ENCODE data around the gene AUTS2. TPM values are rescaled to one million over a fixed set of nuclear protein-coding genes. Genes with fewer than 3 reads are reported as not detected.

AUTS2 gene
- total and polyA plus RNA-seq, 2 of the 8 experiments (the other 6 are each of a cell fraction or from before 2014, with no cell fraction given): 25.9 to 101 TPM

- Histone ChIP-seq H3K36me3 (ENCODE audit: control insufficient read depth in 2 of 4, insufficient read depth in 4 of 4, low read length in 3 of 4) (no peaks in the 10 kb centered on the region), H4K8ac (ENCODE audit: extremely low read depth, insufficient read depth, low read length) (no peak overlapping the region), H3K9ac (replicated peaks in 1 of 4; ENCODE audit: extremely low read depth in 1 of 4, low read depth in 3 of 4, low read length in 3 of 4) (no peak overlapping the region), H3K14ac (ENCODE audit: insufficient read length) (no peak overlapping the region), H3K23me2 (ENCODE audit: low read depth, low read length) (no peaks in the 10 kb centered on the region), H3K4ac (replicated peaks; ENCODE audit: insufficient read length, low read depth, low read length) (no peak overlapping the region), H2BK120ac (replicated peaks; ENCODE audit: low read depth, low read length) (no peak overlapping the region), H3K27ac (ENCODE audit: low read depth, low read length) (no peak overlapping the region), H3K9me3 (ENCODE audit: insufficient read depth in 2 of 2, low read depth in 1 of 2, low read length in 1 of 2) (no peaks in the 10 kb centered on the region), H3K4me2 (ENCODE audit: insufficient read depth in 1 of 2, low read depth in 2 of 2, low read length in 2 of 2) (no peak overlapping the region), H2BK15ac (ENCODE audit: low read length) (no peak overlapping the region), H3K56ac (replicated peaks; ENCODE audit: insufficient read length, low read depth, low read length) (no peak overlapping the region), H2BK5ac (ENCODE audit: low read depth, low read length) (no peak overlapping the region), H4K91ac (replicated peaks; ENCODE audit: insufficient read length, low read length) (no peak overlapping the region), H4K5ac (ENCODE audit: insufficient read length, low read depth, low read length) (no peak overlapping the region), H3K18ac (ENCODE audit: extremely low read depth, low read length) (no peak overlapping the region), H2AK5ac (ENCODE audit: low read depth, low read length) (no peak overlapping the region), H3K23ac (ENCODE audit: insufficient read length) (no peak overlapping the region), H4K20me1 (replicated peaks in 1 of 2; ENCODE audit: control insufficient read depth in 1 of 2, insufficient read depth in 2 of 2, low read length in 2 of 2) (no peaks in the 10 kb centered on the region), H3K27me3 (replicated peaks in 1 of 4; ENCODE audit: control insufficient read depth in 3 of 4, extremely low read depth in 1 of 4, insufficient read depth in 3 of 4, low read length in 3 of 4) (no peaks in the 10 kb centered on the region), H2AFZ (ENCODE audit: low read length) (no peak overlapping the region), H2BK12ac (ENCODE audit: low read depth, low read length) (no peak overlapping the region), H3K4me3 (ENCODE audit: extremely low read depth in 1 of 4, insufficient read depth in 2 of 4, low read depth in 3 of 4, low read length in 4 of 4) (no peak overlapping the region), H3K4me1 (replicated peaks in 1 of 4; ENCODE audit: control insufficient read depth in 3 of 4, insufficient read depth in 4 of 4, low read length in 3 of 4) (peaks cover 0 to 5% (median 1%) of the 10 kb centered on the region in 4 experiments; a peak in 2 of 7 replicates), H2BK20ac (ENCODE audit: low read length) (no peak overlapping the region), H3K79me1 (ENCODE audit: low read depth, low read length) (no peaks in the 10 kb centered on the region), H3K79me2 (ENCODE audit: control insufficient read depth in 1 of 2, insufficient read depth in 2 of 2, low read length in 2 of 2) (no peaks in the 10 kb centered on the region)
- FAIRE-seq (no peak), DNase-seq (ENCODE audit: low read depth in 1 of 2, low spot score in 2 of 2) (no peak)
- ChIA-PET CTCF (ENCODE audit: partially characterized antibody) (interaction anchor here (0.6 kb wide), 1 partner anchor 134 kb away, joined by 3 read pairs; no protein-coding TSS in a partner anchor), POLR2A (ENCODE audit: partially characterized antibody) (no interaction called here)
- WGBS, 2 experiments (ENCODE audit: extremely low coverage in 1 of 2, insufficient coverage in 1 of 2, insufficient read length in 1 of 2, insufficient replicate concordance in 2 of 2, low coverage in 1 of 2, low lambda C conversion rate in 2 of 2, missing lambda C conversion rate in 1 of 2): 93% methylated on average over 2 of the region's 2 CpGs; no CpG with 5 or more reads in 1 of the 2 experiments
- TF ChIP-seq TAF1 (IDR thresholded peaks at IDR 0.05; ENCODE audit: low read depth, low read length): no peak
- TF ChIP-seq RFX5 (IDR thresholded peaks at IDR 0.05; ENCODE audit: borderline replicate concordance, low read depth, low read length): no peak
- TF ChIP-seq YY1 (IDR thresholded peaks at IDR 0.05; ENCODE audit: low read depth, low read length): no peak
- TF ChIP-seq HDAC6 (IDR thresholded peaks at IDR 0.05; ENCODE audit: low read depth, low read length): no peak
- TF ChIP-seq ATF3 (IDR thresholded peaks at IDR 0.05; ENCODE audit: insufficient read depth, low read depth, low read length): no peak
- TF ChIP-seq RAD21 (IDR thresholded peaks at IDR 0.05 in 1 of 2, conservative IDR thresholded peaks at IDR 0.05 in 1 of 2; ENCODE audit: low read depth in 2 of 2, low read length in 2 of 2): no peak
- no peak for TF ChIP-seq PHF8 (conservative IDR thresholded peaks at IDR 0.05; ENCODE audit: low read depth, low read length)
- no peak for TF ChIP-seq TCF12 (IDR thresholded peaks at IDR 0.05; ENCODE audit: low read depth, low read length)
- TF ChIP-seq ZNF274 (IDR thresholded peaks at IDR 0.05; ENCODE audit: borderline replicate concordance, extremely low read depth, low read length): no peak
- TF ChIP-seq BACH1 (IDR thresholded peaks at IDR 0.05; ENCODE audit: low read length): no peak
- no peak for TF ChIP-seq RXRA (IDR thresholded peaks at IDR 0.05; ENCODE audit: insufficient read depth, low read depth, low read length)
- TF ChIP-seq HDAC2 (IDR thresholded peaks at IDR 0.05; ENCODE audit: borderline replicate concordance in 1 of 2, low read depth in 2 of 2, low read length in 2 of 2): no peak
- TF ChIP-seq KDM4A (IDR thresholded peaks at IDR 0.05; ENCODE audit: low read depth, low read length, severe bottlenecking): no peak
Measured at GRCh38 chr7:69686366-69686765, 88.1 kb downstream of the AUTS2 start.
